ENCODE results near the gene LRRC15.

DNA sequence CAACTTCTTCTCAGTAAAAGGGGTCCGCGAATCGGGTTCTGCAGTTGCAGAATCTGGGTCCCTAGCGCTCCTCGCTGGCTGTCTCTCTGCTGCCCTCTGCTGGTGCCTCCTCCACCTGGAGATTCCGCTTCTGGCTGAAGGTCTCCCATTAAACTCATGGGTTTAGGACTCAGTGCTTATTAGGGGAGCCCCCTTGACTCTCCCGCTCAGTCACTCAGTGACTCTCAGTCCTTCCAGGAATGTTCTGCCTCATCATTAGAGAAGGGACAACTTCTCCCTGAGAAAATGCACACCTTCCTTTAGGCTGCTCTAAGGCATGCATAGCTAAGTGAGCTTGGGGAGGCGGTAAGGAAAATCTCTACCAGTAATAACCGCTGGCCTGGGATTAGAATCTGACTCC is 25.5 kb downstream of the LRRC15 start:
- TF ChIP-seq POLR2AphosphoS5 (IDR thresholded peaks at IDR 0.05; ENCODE audit: low read depth, low read length) = no peak
- TF ChIP-seq, protein P1, sequence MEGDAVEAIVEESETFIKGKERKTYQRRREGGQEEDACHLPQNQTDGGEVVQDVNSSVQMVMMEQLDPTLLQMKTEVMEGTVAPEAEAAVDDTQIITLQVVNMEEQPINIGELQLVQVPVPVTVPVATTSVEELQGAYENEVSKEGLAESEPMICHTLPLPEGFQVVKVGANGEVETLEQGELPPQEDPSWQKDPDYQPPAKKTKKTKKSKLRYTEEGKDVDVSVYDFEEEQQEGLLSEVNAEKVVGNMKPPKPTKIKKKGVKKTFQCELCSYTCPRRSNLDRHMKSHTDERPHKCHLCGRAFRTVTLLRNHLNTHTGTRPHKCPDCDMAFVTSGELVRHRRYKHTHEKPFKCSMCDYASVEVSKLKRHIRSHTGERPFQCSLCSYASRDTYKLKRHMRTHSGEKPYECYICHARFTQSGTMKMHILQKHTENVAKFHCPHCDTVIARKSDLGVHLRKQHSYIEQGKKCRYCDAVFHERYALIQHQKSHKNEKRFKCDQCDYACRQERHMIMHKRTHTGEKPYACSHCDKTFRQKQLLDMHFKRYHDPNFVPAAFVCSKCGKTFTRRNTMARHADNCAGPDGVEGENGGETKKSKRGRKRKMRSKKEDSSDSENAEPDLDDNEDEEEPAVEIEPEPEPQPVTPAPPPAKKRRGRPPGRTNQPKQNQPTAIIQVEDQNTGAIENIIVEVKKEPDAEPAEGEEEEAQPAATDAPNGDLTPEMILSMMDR (IDR thresholded peaks at IDR 0.05) = peak; percentile 100
- no peak for TF ChIP-seq TCF7L2 (IDR thresholded peaks at IDR 0.05; ENCODE audit: low read depth, low read length)
- TF ChIP-seq, protein P2, sequence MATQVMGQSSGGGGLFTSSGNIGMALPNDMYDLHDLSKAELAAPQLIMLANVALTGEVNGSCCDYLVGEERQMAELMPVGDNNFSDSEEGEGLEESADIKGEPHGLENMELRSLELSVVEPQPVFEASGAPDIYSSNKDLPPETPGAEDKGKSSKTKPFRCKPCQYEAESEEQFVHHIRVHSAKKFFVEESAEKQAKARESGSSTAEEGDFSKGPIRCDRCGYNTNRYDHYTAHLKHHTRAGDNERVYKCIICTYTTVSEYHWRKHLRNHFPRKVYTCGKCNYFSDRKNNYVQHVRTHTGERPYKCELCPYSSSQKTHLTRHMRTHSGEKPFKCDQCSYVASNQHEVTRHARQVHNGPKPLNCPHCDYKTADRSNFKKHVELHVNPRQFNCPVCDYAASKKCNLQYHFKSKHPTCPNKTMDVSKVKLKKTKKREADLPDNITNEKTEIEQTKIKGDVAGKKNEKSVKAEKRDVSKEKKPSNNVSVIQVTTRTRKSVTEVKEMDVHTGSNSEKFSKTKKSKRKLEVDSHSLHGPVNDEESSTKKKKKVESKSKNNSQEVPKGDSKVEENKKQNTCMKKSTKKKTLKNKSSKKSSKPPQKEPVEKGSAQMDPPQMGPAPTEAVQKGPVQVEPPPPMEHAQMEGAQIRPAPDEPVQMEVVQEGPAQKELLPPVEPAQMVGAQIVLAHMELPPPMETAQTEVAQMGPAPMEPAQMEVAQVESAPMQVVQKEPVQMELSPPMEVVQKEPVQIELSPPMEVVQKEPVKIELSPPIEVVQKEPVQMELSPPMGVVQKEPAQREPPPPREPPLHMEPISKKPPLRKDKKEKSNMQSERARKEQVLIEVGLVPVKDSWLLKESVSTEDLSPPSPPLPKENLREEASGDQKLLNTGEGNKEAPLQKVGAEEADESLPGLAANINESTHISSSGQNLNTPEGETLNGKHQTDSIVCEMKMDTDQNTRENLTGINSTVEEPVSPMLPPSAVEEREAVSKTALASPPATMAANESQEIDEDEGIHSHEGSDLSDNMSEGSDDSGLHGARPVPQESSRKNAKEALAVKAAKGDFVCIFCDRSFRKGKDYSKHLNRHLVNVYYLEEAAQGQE (IDR thresholded peaks at IDR 0.05; ENCODE audit: insufficient read depth in 1 of 2, low read depth in 2 of 2, low read length in 1 of 2) = no peak
